Measurements from ENCODE around the gene FKBP5. TPM values are rescaled to one million over a fixed set of nuclear protein-coding genes. Genes with fewer than 3 reads are reported as not detected.

FKBP5 gene
- total and polyA plus RNA-seq, 10 donors = 23.8 to 368 (median 148) TPM

DNA sequence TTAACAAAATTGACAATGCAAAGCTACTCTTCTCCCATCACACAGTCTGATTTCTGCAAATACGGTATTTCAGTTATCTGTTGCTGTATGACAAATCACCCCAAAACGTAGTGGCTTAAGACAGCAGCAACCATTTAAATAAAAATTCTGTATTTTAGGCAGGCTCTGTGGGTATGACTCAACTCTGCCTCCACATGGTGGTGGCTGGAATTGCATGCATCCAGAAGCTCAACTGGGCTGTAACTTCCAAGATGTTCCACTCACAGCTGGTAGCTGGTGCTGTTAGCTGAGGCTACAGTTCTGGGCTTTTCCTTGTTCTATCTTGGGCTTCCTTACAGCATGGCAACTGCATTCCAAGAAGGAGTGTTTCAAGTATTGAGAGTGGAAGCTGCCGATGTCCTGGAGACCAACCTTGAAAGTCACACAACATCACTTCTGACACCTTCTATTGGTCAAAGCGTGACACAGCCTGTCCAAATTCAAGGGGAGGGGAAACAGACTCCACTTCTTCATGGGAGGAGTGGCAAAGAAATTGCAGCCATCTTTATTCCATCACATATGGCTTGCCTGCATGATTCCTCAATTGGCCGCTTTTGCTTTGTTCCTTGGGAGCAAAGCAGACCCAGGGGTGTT is 136.3 kb downstream of the FKBP5 start:
- H3K27me3 ChIP-seq (replicated peaks in 1 of 7) = peaks cover 0 to 4% (median 0%) of the 10 kb centered on the region in 7 donors
- no peaks in the 10 kb centered on the region for H3K36me3 ChIP-seq
- TF ChIP-seq, protein P1, sequence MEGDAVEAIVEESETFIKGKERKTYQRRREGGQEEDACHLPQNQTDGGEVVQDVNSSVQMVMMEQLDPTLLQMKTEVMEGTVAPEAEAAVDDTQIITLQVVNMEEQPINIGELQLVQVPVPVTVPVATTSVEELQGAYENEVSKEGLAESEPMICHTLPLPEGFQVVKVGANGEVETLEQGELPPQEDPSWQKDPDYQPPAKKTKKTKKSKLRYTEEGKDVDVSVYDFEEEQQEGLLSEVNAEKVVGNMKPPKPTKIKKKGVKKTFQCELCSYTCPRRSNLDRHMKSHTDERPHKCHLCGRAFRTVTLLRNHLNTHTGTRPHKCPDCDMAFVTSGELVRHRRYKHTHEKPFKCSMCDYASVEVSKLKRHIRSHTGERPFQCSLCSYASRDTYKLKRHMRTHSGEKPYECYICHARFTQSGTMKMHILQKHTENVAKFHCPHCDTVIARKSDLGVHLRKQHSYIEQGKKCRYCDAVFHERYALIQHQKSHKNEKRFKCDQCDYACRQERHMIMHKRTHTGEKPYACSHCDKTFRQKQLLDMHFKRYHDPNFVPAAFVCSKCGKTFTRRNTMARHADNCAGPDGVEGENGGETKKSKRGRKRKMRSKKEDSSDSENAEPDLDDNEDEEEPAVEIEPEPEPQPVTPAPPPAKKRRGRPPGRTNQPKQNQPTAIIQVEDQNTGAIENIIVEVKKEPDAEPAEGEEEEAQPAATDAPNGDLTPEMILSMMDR (IDR thresholded peaks at IDR 0.05 in 8 of 11, conservative IDR thresholded peaks at IDR 0.05 in 3 of 11) = peak; percentile 50 to 86 (median 67)
- no peak for TF ChIP-seq POLR2AphosphoS5 (IDR thresholded peaks at IDR 0.05)
- H3K9me3 ChIP-seq = peaks cover 0 to 25% (median 17%) of the 10 kb centered on the region in 8 donors
- WGBS, 5 donors = 48 to 68% (median 65%) methylated on average over 5 of the region's 5 CpGs
- intact Hi-C loops (cut with DNase I; ENCODE audit: low total_unique reads) = no loop called here
- DNase-seq = peak; percentile 55
- no peak overlapping the region for H3K4me3 ChIP-seq
- H3K27ac ChIP-seq = no peak overlapping the region
- H3K4me1 ChIP-seq = peaks cover 0 to 6% (median 0%) of the 10 kb centered on the region in 6 donors

DNA sequence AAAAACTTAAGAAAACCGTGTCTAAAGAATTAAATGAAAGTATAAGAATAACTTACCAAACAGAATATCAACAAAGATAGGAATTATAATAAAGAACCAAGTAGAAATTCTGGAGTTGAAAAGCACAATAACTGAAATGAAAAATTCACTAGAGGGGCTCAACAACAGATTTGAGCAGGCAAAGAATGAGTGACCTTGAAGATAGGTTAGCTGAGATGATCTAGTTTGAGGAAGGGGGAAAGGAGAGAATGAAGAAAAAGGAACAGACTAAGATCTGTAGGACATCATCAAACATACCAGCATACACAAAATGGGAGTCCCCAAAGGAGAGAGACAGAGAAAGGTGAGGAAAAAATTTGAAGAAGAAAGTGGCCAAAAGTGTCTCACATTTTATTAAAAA is 138.3 kb downstream of the FKBP5 start:
- H3K9me3 ChIP-seq = peaks cover 0 to 25% (median 17%) of the 10 kb centered on the region in 8 donors
- H3K27me3 ChIP-seq (replicated peaks in 1 of 7) = peaks cover 0 to 4% (median 0%) of the 10 kb centered on the region in 7 donors
- no peak overlapping the region for H3K4me3 ChIP-seq
- WGBS, 5 donors = 67 to 78% (median 71%) methylated on average over 1 of the region's 1 CpG
- no peaks in the 10 kb centered on the region for H3K36me3 ChIP-seq
- TF ChIP-seq POLR2AphosphoS5 (IDR thresholded peaks at IDR 0.05) (no peak), POLR2A (IDR thresholded peaks at IDR 0.05) (no peak)
- TF ChIP-seq, protein P1 (IDR thresholded peaks at IDR 0.05 in 8 of 11, conservative IDR thresholded peaks at IDR 0.05 in 3 of 11) = no peak
- no peak overlapping the region for H3K27ac ChIP-seq
- DNase-seq = no peak
- intact Hi-C loops (cut with DNase I; ENCODE audit: low total_unique reads) = no loop called here
- H3K4me1 ChIP-seq = peaks cover 0 to 6% (median 0%) of the 10 kb centered on the region in 6 donors

DNA sequence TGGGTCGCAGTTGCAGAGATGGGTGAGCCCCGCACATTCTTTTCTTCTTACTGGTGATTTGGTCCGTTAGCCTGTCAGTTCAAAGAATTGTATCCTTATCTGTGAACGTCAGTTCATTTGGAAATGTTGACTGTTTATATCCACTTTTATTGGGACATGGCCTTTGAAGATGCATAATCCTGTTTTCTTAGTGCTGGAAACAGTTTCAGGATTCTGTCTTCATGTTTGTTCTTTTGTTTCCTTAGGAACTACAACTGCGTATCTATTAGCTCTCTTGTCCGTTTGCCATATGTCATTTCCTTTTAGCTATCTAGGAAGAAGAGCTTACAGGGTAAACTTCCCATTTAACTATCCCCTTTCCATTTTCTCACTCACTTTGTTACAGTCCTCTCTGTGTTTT is 141.0 kb downstream of the FKBP5 start:
- WGBS, 5 donors = 55 to 72% (median 71%) methylated on average over 6 of the region's 6 CpGs
- TF ChIP-seq POLR2AphosphoS5 (IDR thresholded peaks at IDR 0.05) (no peak), POLR2A (IDR thresholded peaks at IDR 0.05) (no peak)
- TF ChIP-seq, protein P1 (IDR thresholded peaks at IDR 0.05 in 8 of 11, conservative IDR thresholded peaks at IDR 0.05 in 3 of 11) = no peak
- intact Hi-C loops (cut with DNase I; ENCODE audit: low total_unique reads) = no loop called here
- no peak overlapping the region for H3K4me3 ChIP-seq
- no peak overlapping the region for H3K27ac ChIP-seq
- H3K36me3 ChIP-seq = no peaks in the 10 kb centered on the region
- H3K4me1 ChIP-seq = peaks cover 0 to 6% (median 0%) of the 10 kb centered on the region in 6 donors
- peaks cover 0 to 25% (median 17%) of the 10 kb centered on the region in 8 donors for H3K9me3 ChIP-seq
- H3K27me3 ChIP-seq (replicated peaks in 1 of 7) = no peaks in the 10 kb centered on the region
- no peak for DNase-seq

DNA sequence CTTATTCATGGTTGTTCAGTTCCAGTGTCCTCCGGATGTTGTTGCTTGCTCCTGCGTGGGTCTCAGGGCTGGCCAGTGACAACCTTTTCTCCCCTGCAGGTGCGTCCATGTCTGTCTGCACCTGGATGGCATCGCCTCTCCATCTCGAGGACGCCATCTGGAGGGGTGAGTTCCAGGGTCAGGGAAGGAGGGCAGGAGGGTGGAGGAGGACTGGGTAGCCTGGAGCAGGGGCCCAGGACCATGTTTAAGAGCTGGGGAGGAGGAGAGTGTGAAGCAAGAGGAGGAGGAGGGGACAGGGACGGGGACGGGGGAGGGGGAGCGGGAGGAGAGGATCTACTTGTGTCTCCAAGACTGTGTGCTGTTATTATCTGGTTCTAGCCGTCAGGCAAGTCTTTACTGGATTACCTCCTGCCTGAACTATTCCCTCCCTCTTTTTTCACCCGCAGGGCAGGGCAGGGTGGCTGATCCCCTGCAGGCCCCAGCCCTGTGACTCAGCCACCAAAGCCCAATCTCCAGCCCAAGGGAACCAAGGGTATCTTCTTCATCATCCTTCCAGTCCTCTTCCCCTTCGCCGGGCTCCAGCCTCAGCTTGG is 143.8 kb downstream of the FKBP5 start:
- intact Hi-C loops (cut with DNase I; ENCODE audit: low total_unique reads) = no loop called here
- Histone ChIP-seq H3K27me3 (replicated peaks in 1 of 7) (no peaks in the 10 kb centered on the region), H3K4me1 (no peaks in the 10 kb centered on the region), H3K9me3 (peaks cover 0 to 25% (median 7%) of the 10 kb centered on the region in 8 donors), H3K4me3 (no peak overlapping the region), H3K36me3 (no peaks in the 10 kb centered on the region), H3K27ac (no peak overlapping the region)
- peak; percentile 24 for DNase-seq
- TF ChIP-seq, protein P1 (IDR thresholded peaks at IDR 0.05 in 8 of 11, conservative IDR thresholded peaks at IDR 0.05 in 3 of 11) = no peak
- no peak for TF ChIP-seq POLR2AphosphoS5 (IDR thresholded peaks at IDR 0.05)
- TF ChIP-seq POLR2A (IDR thresholded peaks at IDR 0.05) = no peak
- 69 to 87% (median 80%) methylated on average over 13 of the region's 13 CpGs for WGBS, 5 donors

Measured in spleen (tissue), 11 donors.